Activated B cell treated with CpG ODN at 0.5 μM for 24 hours (primary cell): ENCODE results near the gene CUTA. TPM values are rescaled to one million over a fixed set of nuclear protein-coding genes. Genes with fewer than 3 reads are reported as not detected.

Source experiments
- ATAC-seq: fragments of 200-7000 bp; cut with Tn5 transposase; one replicate; pipeline ENCODE4 v1.10.0; 2021; ENCODE audit warnings: low read depth, mild to moderate bottlenecking, moderate library complexity
- CTCF ChIA-PET: fragments of 350-600 bp; sonication (Branson Sonifier 250); formaldehyde crosslinking; loops from one replicate; lab custom pipeline; 2021; ENCODE audit warnings: antibody characterized with exemption; lab: Charles Lee
- POLR2A ChIA-PET: fragments of 350-600 bp; sonication (Branson Sonifier 250); formaldehyde crosslinking; loops from one replicate; lab custom pipeline; 2021; ENCODE audit warnings: antibody characterized with exemption; lab: Charles Lee
- DNase-seq: peaks from one replicate; pipeline ENCODE4 v3.0.0; 2022
- H3K27ac Mint-ChIP-seq: one replicate; pipeline ENCODE4 v1.8.0; 2020; ENCODE audit warnings: mixed read lengths
- H3K27me3 Mint-ChIP-seq: one replicate; pipeline ENCODE4 v1.8.0; 2021; ENCODE audit warnings: mixed read lengths
- H3K36me3 Mint-ChIP-seq: one replicate; pipeline ENCODE4 v1.8.0; 2021; ENCODE audit warnings: low read depth, mixed read lengths
- H3K4me1 Mint-ChIP-seq: one replicate; pipeline ENCODE4 v1.8.0; 2021; ENCODE audit warnings: mixed read lengths
- H3K4me3 Mint-ChIP-seq: one replicate; pipeline ENCODE4 v1.8.0; 2020; ENCODE audit warnings: mild to moderate bottlenecking, mixed read lengths
- H3K9me3 Mint-ChIP-seq: one replicate; pipeline ENCODE4 v1.8.0; 2020; ENCODE audit warnings: mixed read lengths
- CTCF ChIP-seq: fragments of 200-600 bp; IDR thresholded peaks from one replicate; pipeline ENCODE4 v1.8.0; 2022; ENCODE audit warnings: antibody characterized with exemption, mild to moderate bottlenecking
- intact Hi-C: fragments of 100-400 bp; cut with micrococcal nuclease; formaldehyde crosslinking; loops from one replicate; pipeline ENCODE4 v1.15.1; 2024
- total RNA-seq: library from RNA; stranded (reverse); gene quantifications from 2 replicates; pipeline ENCODE4 v1.2.3, GENCODE V29; 2022

The CUTA gene
- total RNA-seq, 1 donor from 2014 or later: 111 TPM

GRCh38 chr6:33392595-33392948 is 25.3 kb downstream of the CUTA start:
- Mint-ChIP-seq H3K27me3 (no peaks in the 10 kb centered on the region), H3K4me1 (peaks cover 25% of the 10 kb centered on the region), H3K4me3 (peak overlapping the region; percentile 79), H3K27ac (no peak overlapping the region), H3K36me3 (no peaks in the 10 kb centered on the region), H3K9me3 (no peaks in the 10 kb centered on the region)
- no peak for ATAC-seq
- CTCF ChIA-PET: no interaction called here
- no peak for DNase-seq
- no peak for TF ChIP-seq CTCF
- intact Hi-C loops: no loop called here
- POLR2A ChIA-PET: interaction anchor here (1.0 to 1.8 kb wide), 2 partner anchors 18 to 115 kb away, joined by 3 to 4 read pairs; partner anchors contain the start of gene B3GALT4

GRCh38 chr6:33391922-33392594 is 25.8 kb downstream of the CUTA start:
- H3K36me3 Mint-ChIP-seq: no peaks in the 10 kb centered on the region
- H3K27me3 Mint-ChIP-seq: no peaks in the 10 kb centered on the region
- H3K4me3 Mint-ChIP-seq: peak overlapping the region; percentile 79
- intact Hi-C loops: loop anchor here (1.0 to 2.0 kb wide), 16 partner anchors 18 to 1991 kb away; partner anchors contain the start of genes B3GALT4, BAK1, RXRB and SLC39A7
- ChIA-PET POLR2A (interaction anchor here (1.0 to 1.8 kb wide), 2 partner anchors 18 to 115 kb away, joined by 3 to 4 read pairs; partner anchors contain the start of gene B3GALT4), CTCF (no interaction called here)
- TF ChIP-seq CTCF: no peak
- peaks cover 25% of the 10 kb centered on the region for H3K4me1 Mint-ChIP-seq
- ATAC-seq (no peak), DNase-seq (no peak)
- H3K27ac Mint-ChIP-seq: peak overlapping the region; percentile 95
- H3K9me3 Mint-ChIP-seq: no peaks in the 10 kb centered on the region

GRCh38 chr6:33391278-33391921 is 26.5 kb downstream of the CUTA start, which contains the start of gene KIFC1:
Gene KIFC1, plus strand, starts transcription at chr6:33391823. Its CDS starts 163 bp downstream, at chr6:33391986.
- peak within 1 kb of the TSS; percentile 95 for H3K27ac Mint-ChIP-seq
- intact Hi-C loops: loop anchor here (1.0 to 2.0 kb wide), 16 partner anchors 19 to 1991 kb away; partner anchors contain the start of genes B3GALT4, BAK1, RXRB and SLC39A7
- peak within 1 kb of the TSS; percentile 79 for H3K4me3 Mint-ChIP-seq
- peak; percentile 77 for TF ChIP-seq CTCF
- peaks cover 25% of the 10 kb centered on the region for H3K4me1 Mint-ChIP-seq
- ChIA-PET POLR2A (interaction anchor here (0.6 to 1.9 kb wide), 15 partner anchors 19 to 420 kb away, joined by 3 to 13 read pairs (median 4); partner anchors contain the start of genes B3GALT4, BAK1, RPS18 and TAPBP), CTCF (interaction anchor here (0.6 to 1.9 kb wide), 10 partner anchors 27 to 764 kb away, joined by 3 to 13 read pairs (median 4); partner anchors contain the start of genes B3GALT4, BAK1 and CUTA)
- H3K27me3 Mint-ChIP-seq: no peaks in the 10 kb centered on the region
- DNase-seq: peak; percentile 95
- peak; percentile 88 for ATAC-seq
- no peaks in the 10 kb centered on the region for H3K9me3 Mint-ChIP-seq
- no peaks in the 10 kb centered on the region for H3K36me3 Mint-ChIP-seq

- no peaks in the 10 kb centered on the region for H3K27me3 Mint-ChIP-seq
- H3K4me1 Mint-ChIP-seq: peaks cover 25% of the 10 kb centered on the region
- intact Hi-C loops: loop anchor here (1.0 to 2.0 kb wide), 16 partner anchors 19 to 1990 kb away; partner anchors contain the start of genes B3GALT4, BAK1, RXRB and SLC39A7
- CTCF ChIA-PET: interaction anchor here (0.6 to 1.9 kb wide), 10 partner anchors 27 to 765 kb away, joined by 3 to 13 read pairs (median 4); partner anchors contain the start of genes B3GALT4, BAK1 and CUTA
- ATAC-seq (no peak), DNase-seq (no peak)
- POLR2A ChIA-PET: interaction anchor here (0.6 to 1.9 kb wide), 15 partner anchors 19 to 419 kb away, joined by 3 to 13 read pairs (median 4); partner anchors contain the start of genes B3GALT4, BAK1, RPS18 and TAPBP
- peak overlapping the region; percentile 95 for H3K27ac Mint-ChIP-seq
- H3K4me3 Mint-ChIP-seq: peak overlapping the region; percentile 79
- H3K36me3 Mint-ChIP-seq: no peaks in the 10 kb centered on the region
- no peaks in the 10 kb centered on the region for H3K9me3 Mint-ChIP-seq
- no peak for TF ChIP-seq CTCF
Observed at GRCh38 chr6:33390767-33391277, 27.1 kb downstream of the CUTA start.
